HT1080 (cell line): ENCODE data around the gene MARCKSL1. TPM values are rescaled to one million over a fixed set of nuclear protein-coding genes. Genes with fewer than 3 reads are reported as not detected.
"Not testable (repeated sequence)": the region's sequence is repeated elsewhere in the genome, so short reads cannot be mapped to it uniquely, and the experiment has no call there.

Experiments
- DNase-seq: peaks from one replicate; pipeline ENCODE4 v3.0.0-alpha.2; 2015; ENCODE audit warnings: low read depth
- polyA plus RNA-seq, 2 experiments: library from polyadenylated mRNA; depleted of rRNA; stranded (reverse); fragments of >200 nt; gene quantifications; 2 replicates each; pipeline ENCODE4 v1.2.3, GENCODE V29; 2015
- total RNA-seq: library from RNA; depleted of rRNA; stranded (reverse); fragments of >200 nt; shearing (Covaris generic); gene quantifications from 2 replicates; pipeline ENCODE4 v1.2.3, GENCODE V29; 2014; rRNA removed

The MARCKSL1 gene, protein sequence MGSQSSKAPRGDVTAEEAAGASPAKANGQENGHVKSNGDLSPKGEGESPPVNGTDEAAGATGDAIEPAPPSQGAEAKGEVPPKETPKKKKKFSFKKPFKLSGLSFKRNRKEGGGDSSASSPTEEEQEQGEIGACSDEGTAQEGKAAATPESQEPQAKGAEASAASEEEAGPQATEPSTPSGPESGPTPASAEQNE
- total RNA-seq: 89.4 and 127 TPM in 2 replicates
- polyA plus RNA-seq (2015; cell fraction: cytosol; rRNA removed): 130 and 148 TPM in 2 replicates
- 61.1 and 61.3 TPM in 2 replicates for polyA plus RNA-seq (2015; cell fraction: nucleus; rRNA removed)

DNA sequence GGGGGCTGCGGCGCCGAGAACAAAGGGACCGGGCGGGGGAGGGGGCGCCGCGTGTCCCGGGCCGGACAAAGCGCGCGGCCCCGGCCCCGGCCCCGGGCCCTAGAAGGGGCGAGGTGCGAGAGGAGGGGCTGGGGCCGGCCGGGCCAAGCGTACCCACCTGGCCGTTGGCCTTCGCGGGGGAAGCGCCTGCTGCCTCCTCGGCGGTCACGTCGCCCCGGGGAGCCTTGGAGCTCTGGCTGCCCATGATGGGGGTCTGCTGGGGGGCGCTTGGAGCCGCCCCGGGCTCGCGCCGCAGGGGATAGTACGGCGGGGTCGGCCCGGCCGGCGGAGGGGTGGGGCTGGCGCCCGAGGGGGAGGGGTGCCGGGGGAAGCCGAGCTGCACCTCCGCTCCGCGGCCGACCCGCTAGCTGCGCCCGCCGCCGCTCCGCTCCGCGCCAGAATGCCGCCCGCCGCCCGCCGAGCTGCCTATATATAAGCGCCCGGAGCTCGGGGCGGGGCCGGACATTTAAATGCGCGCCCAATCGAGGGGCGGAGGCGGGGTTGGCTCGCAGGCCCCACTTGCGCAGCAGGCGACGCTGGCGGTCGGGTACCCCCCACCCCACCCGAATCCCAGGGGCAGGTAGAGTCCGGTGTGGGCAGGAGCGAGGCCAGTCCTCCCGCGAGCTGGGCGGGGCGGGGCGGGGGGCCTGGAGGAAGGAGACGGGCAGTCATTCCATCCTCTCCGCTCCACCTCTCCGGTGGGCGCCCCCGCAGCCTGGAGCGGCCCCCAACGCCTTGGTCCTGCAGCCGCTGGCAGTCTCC, at the start of gene MARCKSL1:
MARCKSL1 (minus strand) TSS at position 444 of the 801 bp plus-strand sequence; CDS start at position 244, 200 bp downstream.
- DNase-seq: peak; percentile 58

DNA sequence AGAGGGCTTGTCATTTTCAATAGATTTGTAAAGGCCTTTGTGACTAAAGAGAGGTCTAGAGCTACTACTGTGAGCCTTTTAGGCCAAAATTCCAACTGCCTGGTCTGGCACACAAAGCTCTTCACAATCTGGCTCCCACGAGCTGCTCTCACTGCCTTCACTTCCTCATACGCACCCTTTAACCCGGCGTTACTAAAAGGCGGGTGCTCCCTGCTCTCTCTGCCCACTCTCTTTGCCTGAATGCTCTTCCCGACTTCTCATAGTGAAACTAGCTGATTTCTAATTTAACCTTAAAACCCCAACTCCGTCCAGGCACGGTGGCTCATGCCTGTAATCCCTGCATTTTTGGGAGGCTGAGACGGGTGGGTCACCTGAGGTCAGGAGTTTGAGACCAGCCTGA, 44.0 kb upstream of the MARCKSL1 start:
- DNase-seq: no peak

DNA sequence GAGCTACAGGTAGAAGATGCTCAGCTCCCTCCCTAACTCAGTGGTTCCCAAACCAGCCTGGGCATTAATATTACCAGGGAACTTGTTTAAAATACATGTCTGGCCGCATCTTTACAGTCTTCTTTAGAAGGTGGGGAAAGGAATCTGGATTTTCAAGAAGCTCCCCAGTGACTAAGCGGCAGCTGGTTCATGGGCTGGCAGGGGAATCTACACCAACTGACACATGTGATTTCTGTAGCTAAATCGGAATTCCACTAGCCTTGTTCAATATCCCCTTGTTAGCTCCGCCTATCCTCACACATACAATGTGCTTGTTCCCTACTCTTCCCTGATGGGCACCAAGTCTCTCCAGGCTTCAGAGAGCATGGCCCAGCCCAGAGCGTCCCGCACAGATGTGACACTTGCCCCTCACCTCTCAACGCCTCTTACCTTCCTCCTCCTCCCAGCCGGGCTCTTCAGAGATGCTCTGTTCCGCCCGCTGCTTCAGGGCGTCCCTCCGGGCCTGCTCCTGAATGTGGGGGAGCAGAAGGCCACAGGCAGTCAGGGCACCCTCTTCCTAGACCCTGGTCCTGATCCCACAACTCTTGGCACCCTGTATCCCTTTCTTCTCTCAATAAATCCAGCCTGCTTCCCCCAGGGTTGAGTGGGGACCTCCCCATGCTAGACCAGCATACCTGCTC, 41.6 kb upstream of the MARCKSL1 start:
- DNase-seq: no peak

DNA sequence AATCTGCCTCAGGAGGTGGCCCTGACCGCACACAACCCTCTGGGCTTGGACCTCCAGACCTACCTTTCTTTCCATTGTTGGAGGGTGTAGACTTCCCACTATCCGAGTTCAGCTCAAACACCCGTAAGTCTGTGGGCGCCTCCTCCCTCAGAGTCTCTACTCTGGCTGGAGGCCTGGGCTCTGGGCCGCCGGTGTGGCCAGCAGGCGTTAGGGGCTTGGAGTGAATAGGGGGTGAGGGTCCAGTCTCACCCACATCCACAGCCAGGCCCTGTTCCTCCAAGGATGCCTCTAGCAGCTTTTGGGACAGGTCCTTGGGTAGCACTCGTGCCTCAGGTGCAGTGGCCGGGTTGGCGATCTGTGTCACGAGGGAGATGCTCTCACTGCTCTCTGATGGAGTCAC, 40.2 kb upstream of the MARCKSL1 start:
- DNase-seq: no peak

DNA sequence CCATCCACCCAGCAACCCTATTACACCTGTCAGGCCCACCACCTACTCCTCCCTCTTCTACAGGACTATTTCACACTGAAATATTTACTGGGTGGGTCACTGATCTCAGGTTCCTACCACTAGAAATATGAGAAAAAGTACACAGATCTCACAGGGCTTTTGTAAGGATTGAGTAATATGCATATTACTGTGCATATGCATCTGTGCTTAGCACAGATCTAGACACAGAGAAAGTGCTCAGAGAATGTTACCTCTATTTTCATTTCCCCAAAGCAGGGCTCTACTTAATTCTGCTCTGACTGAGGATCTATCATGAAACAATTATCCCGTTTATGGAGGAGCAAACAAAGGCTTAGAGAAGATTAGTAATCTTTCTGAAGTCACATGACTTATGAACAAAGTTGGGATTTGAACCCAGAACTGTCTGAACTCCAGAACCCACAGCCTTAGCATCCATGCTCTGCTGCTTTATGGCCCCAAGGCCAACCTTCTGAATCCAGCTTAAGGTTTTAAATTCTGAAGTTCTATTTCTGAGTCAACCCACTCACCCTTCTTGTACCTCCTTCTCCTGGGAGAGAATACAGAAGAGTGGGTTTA, 38.1 kb upstream of the MARCKSL1 start:
- no peak for DNase-seq

DNA sequence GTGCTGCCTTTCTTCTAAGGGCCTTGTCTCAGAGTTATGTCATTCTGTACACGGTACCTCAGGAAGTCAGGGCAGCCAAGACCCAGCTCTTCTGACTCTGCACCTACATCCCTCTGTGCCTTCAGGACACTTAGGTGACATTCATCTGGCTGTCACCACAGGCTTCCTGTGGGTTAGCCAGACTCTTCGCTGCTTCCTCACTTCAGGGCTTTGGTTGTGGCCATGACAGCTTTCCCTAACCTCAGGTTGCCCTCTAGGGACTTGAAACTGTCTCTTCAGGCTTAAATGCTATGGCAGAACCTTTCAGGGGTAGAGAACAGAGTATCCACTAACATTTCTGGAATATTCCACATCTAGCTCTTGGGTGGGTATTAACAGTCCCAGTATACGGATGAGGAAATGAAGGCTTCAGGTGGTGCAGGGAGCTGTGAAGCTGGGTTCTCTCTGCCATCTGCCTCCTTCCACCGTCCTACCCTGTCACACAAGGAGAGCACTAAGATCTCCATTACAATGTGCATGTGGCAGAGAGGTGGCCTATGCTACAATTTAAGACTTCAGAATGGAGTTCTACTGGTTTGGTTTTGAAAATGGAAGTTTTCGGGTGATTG, 36.2 kb upstream of the MARCKSL1 start:
- no peak for DNase-seq

DNA sequence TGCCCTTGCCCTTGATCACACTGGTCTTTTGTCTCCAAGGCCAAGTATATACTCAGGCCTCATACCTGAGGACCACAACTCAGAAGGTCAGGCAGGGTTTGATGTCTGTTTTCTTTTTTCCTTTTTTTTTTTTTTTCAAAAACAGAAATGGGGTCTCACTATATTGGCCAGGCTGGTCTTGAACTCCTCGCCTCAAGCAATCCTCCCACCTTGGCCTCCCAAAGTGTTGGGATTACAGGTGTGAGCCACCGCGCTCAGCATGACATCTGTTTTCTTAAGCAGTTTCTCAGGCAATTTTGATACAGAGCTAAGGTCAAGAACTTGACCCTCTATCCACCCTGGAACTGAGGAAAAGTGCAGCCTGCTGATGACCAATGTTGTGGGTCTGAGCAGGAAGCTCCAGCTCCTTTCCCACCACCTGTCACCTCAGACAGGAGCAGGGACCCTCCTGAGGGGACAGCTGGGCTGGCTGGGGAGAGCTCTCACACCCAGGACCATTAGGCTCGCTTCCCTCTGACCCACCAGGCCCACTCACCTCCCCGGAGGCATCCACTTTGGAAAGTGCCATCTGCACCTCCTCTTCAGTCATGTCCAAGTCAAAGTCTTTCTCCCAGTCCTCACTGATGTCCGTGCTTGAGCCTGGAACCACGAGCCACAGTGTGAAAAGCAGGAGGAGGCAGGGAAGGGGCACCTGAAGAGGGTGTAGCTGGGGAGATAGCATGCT, 32.0 kb upstream of the MARCKSL1 start:
- no peak for DNase-seq

DNA sequence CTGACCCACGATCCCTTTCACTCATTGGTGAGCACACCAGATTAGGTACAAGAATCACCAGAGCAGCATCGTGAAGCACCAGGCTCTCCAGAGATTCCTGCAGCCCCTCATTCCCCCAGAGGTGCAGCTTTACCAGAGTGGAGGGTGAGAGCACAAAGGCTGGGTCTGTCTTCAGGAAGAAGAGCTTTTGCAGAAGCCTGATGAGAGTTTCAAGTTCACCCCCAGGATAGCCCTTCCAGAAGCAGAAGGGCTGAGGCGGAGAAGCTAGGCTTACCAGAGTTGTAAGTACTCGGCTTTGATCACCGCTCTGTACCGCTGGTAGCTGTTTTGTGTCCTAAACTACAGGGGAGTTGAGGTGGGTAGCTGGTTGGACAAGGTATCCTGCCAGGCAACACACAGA, 29.4 kb upstream of the MARCKSL1 start:
- no peak for DNase-seq

DNA sequence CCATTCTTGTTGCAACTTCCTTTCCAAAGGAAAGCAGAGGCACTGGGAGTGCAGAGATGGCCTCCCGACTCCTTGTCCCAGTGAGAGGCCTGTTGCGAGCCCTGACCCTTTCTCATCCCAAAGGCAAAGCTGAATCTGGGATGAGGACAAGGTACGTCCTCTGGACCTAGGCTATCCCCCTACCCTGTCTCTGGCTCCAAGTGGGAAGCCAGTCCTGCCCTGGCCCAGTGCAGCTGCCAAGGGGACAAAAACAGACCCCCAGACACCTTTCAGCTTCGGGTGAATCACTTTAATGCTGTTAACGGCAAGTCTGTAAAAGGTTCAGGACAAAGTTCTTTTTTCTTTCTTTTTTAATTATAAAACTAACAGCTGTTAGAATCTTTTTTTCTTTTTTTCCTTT, 28.8 kb upstream of the MARCKSL1 start:
- DNase-seq: no peak

DNA sequence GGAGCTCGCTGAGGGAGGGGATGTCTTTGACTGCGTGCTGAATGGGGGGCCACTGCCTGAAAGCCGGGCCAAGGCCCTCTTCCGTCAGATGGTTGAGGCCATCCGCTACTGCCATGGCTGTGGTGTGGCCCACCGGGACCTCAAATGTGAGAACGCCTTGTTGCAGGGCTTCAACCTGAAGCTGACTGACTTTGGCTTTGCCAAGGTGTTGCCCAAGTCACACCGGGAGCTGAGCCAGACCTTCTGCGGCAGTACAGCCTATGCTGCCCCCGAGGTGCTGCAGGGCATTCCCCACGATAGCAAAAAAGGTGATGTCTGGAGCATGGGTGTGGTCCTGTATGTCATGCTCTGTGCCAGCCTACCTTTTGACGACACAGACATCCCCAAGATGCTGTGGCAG, 27.7 kb upstream of the MARCKSL1 start:
- no peak for DNase-seq

DNA sequence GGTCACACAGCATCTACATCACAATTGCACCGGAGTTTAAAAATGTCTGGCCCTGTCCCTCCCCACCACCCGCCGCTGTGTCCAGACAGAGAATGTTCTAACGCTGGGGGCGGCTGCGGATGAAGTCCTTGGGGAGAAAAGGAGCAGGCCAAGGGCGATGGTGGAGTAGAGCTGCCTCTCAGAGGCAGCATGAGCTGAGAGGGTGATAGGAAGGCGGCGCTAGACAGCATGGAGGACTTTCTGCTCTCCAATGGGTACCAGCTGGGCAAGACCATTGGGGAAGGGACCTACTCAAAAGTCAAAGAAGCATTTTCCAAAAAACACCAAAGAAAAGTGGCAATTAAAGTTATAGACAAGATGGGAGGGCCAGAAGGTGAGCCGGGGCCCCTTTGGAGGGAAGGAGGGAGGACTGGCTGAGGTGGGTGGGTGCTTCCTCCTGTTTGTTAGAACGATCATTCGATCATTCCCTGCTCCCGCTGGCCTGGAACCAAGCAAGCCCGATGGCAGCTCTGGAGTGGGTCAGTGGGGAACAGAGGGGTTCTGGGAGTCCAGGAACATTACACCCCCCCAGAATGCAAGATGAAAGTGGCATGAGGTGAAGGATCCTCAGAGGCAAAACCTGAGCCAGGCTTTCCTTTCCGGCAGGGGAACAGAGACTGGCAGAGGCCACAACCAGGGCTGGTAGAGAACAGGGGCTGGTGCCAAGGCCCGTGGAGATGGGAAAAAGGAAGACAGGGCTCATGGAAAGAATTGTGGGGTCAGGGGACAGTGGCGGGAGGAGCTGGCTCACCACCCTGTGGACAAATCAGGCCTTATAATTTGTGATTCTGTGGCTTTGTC, 26.7 kb upstream of the MARCKSL1 start, which contains the start of the genes FAM229A and TSSK3:
FAM229A (minus strand) TSS at position 12 of the 840 bp plus-strand sequence. CDS start 394 bp downstream, outside the sequence.
TSSK3 (plus strand) TSS at position 66 of the 840 bp plus-strand sequence; CDS start at position 229, 163 bp downstream.
- DNase-seq: no peak

DNA sequence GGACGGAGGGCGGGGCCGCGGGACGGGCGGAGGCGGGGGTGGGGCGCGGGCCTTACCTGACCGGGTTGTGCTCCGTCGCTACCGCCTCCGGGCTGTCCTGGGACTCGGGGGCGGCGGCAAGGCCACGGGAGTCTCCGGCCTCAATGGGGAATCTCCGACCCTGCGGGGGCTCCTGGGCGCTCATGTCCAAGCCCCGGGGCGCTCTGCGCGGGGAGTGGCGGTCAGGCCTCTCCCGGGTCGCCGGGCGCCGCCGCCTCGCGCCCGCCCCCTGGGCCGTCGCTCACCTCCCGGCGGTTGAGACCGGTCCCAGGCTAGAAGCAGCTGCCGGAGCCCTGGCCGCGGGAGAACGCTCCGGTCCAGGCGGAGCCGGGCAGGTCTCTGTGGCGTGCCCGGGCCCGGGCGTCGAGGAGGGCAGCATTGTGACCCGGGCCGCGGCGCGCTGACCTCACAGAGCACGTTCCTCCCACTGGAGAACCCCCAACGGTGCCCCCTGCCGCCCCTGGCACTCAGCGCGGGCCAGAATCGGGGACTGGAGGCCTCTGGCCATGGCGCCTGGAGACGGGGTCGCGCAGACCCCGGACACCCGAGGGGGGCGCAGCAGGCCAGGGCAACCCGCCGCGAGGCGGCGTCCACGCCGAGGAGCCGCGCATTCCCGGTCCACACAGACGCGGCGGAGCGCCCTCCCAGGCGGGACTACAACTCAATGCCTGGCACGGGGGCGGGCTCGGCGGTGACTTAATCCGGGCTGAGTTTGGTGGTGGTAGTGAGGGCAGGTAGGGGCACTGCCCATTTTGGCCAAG, 25.8 kb upstream of the MARCKSL1 start:
- no peak for DNase-seq

DNA sequence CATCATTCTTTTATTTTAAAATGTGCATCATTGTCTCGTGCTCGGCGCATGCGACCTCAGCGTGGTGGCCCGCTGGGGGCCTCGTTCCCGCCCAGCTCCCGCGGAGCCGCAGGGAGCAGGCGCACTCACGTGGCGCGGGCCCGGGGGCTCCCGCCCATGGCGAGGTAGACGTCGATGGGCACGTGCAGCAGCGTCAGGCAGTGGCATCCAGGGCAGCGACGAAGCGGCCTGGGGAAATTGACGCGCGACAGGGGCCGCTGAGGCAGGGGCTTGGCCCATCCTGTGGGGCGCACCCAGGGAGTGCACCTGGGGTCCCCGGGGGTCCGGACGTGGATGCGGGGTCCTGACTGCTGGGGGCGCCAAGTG, 25.3 kb upstream of the MARCKSL1 start:
- DNase-seq: no peak

DNA sequence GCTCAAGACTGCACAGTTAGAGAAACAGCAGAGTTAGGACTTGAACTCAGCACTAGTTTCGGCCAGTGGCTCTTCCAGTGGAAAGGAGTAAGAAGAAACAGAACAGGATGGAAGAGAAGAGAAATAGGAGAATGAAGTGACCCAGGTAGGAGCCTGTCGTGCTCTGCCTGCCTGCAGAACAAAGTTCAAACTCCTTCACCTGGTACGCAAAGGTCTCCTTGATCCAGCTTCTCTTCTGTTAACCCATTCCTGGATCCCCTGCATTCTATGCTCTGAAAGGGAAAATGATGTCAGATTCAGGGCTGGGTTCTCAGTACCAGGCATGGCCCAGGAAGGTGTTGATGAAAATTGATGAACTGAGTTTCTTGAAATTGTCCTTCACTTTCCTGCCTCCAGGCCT, 22.4 kb upstream of the MARCKSL1 start:
- DNase-seq: no peak

DNA sequence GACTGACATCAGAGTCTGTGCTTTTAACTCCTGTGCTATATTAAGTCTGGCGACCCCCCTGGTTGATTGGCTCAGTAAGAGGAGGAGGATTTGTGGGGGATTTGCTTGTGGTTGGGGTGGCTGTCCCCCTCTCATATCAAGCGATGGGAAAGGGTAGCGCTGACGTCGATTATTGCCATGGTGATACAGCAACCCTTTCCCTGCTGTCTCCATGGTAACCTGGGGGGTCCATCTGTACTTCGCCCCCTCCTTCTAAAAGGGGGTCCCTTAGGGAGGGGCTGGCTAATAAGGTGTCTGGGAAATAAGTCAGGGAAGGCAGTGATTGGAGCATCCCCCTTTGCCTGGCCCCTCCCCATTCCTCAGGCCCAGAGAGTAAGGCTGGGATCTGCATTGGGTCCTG, 21.6 kb upstream of the MARCKSL1 start:
- no peak for DNase-seq

DNA sequence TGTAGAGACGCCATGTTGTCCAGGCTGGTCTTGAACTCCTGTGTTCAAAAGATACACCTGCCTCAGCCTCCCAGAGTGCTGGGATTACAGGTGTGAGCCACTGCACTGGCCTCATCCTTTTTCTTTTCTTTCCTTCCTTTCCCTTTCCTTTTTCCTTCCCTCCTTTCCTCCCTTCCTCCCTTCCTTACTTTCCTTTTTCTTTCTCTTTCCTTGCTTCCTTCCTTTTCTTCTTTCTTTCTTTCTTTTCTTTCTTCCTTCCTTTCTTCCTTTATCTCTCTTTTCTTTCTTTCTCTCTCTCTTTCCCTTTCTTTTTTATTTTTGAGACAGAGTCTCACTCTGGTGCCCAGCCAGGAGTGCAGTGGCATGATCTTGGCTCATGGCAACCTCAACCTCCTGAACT, 20.4 kb upstream of the MARCKSL1 start:
- DNase-seq: no peak

DNA sequence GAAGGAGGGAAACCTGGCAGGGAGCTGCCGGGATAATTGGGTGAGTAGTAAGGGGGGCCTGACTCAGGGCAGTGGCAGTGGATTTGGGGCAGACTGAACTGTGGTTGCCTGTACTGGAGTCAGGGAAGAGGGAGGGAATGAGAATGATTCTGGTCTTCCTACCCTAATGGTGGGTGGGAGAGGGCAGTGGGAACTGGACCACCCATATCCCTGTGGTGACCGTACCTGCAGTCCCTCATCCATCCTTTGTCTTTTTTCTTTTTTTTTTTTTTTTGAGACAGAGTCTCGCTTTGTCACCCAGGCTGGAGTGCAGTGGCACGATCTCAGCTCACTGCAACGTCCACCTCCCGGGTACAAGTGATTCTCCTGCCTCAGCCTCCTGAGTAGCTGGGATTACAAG, 19.7 kb upstream of the MARCKSL1 start:
- not testable (repeated sequence) for DNase-seq

DNA sequence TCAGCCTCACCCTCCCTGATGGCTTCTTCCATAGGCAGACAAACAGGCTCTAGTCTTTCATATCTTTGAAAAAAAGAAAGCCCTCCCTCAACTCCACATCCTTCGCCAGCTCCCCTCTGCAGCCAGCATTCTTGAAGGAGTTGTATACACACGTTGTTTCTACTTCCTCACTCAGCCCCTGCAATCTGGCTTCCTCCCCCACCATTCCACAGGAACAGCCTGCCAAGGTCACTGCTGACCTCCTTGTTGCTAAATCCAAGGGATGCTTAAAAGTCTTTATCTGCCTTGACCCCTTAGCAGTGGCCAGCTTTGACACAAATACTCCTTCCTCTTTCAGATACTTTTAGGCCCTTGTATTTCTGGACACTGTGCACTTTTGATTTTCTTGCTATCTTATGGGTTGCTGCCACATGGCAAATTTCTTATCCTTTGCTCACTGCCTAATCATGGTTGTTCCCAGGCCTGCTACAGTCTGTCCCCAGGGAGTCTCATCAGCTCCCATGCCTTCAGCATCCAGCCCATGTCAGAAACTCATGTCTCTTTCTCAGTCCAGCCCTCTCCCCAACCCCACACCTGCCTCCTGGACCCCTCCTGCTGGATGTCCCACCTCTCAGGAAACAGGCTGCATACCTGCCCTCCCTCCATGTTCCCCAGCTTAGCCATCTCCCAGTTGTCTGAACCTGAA, 18.0 kb upstream of the MARCKSL1 start:
- DNase-seq: no peak
